HG02571 (cell line): Measurements from ENCODE around the gene RTN4RL1.
"Not testable (repeated sequence)": the region's sequence is repeated elsewhere in the genome, so short reads cannot be mapped to it uniquely, and the experiment has no call there.

Source experiments
- ATAC-seq: cut with Tn5 transposase; IDR thresholded peaks from one replicate; pipeline ENCODE4 v1.9.1; 2021; ENCODE audit warnings: mild to moderate bottlenecking, moderate library complexity; ENCODE audit not compliant: unreplicated experiment

RTN4RL1 gene

GRCh38 chr17:2008332-2009126 lies 16.6 kb downstream of the RTN4RL1 start:
- no peak for ATAC-seq

GRCh38 chr17:2004435-2004952 lies 20.6 kb downstream of the RTN4RL1 start:
- ATAC-seq = no peak

- ATAC-seq = no peak
Observed at GRCh38 chr17:2003525-2003924, 21.6 kb downstream of the RTN4RL1 start.

- no peak for ATAC-seq
Observed at GRCh38 chr17:2002767-2003329, 22.3 kb downstream of the RTN4RL1 start.

- ATAC-seq = no peak
Observed at GRCh38 chr17:1999557-2000251, 25.4 kb downstream of the RTN4RL1 start.

- no peak for ATAC-seq
Observed at GRCh38 chr17:1997927-1998742, 27.0 kb downstream of the RTN4RL1 start.

- no peak for ATAC-seq
Observed at GRCh38 chr17:1997289-1997926, 27.7 kb downstream of the RTN4RL1 start.

GRCh38 chr17:1996800-1997288 lies 28.3 kb downstream of the RTN4RL1 start:
- ATAC-seq = no peak

GRCh38 chr17:1995907-1996799 lies 29.0 kb downstream of the RTN4RL1 start:
- no peak for ATAC-seq

- ATAC-seq = no peak
Observed at GRCh38 chr17:1995321-1995892, 29.7 kb downstream of the RTN4RL1 start.

GRCh38 chr17:1994707-1995106 lies 30.4 kb downstream of the RTN4RL1 start:
- no peak for ATAC-seq

- no peak for ATAC-seq
Observed at GRCh38 chr17:1992541-1992940, 32.6 kb downstream of the RTN4RL1 start.

GRCh38 chr17:1989135-1989534 lies 36.0 kb downstream of the RTN4RL1 start:
- ATAC-seq = no peak

GRCh38 chr17:1986783-1987451 lies 38.2 kb downstream of the RTN4RL1 start:
- ATAC-seq = no peak

- ATAC-seq = no peak
Observed at GRCh38 chr17:1985686-1986085, 39.4 kb downstream of the RTN4RL1 start.

GRCh38 chr17:1985093-1985492 lies 40.0 kb downstream of the RTN4RL1 start:
- ATAC-seq = no peak

GRCh38 chr17:1982793-1983366 lies 42.3 kb downstream of the RTN4RL1 start:
- ATAC-seq = not testable (repeated sequence)

GRCh38 chr17:1980665-1981250 lies 44.4 kb downstream of the RTN4RL1 start:
- no peak for ATAC-seq
